ENCODE results near the gene DCAF5.
A peak's percentile ranks its signal among the peaks of the same experiment; 100 is the strongest.

GRCh38 chr14:69042787-69043444, 110.0 kb downstream of the DCAF5 start:
- peak in 3 of 7 experiments; percentile 14 to 25 (median 19) for TF ChIP-seq CTCF (IDR thresholded peaks at IDR 0.05)
- no peak for TF ChIP-seq POLR2A (IDR thresholded peaks at IDR 0.05)
